Stimulated activated CD8-positive, alpha-beta memory T cell treated with anti-CD3 and anti-CD28 coated beads, Interleukin-15, amount 100 ng/mL, for 48 hours (primary cell): ENCODE measurements around the gene LRRC28.

Source experiments
- DNase-seq, 2 donors: peaks; one replicate each; pipeline ENCODE4 v3.0.0-alpha.2; 2020; ENCODE audit warnings: low read depth in 2 of 2

The LRRC28 gene

DNA sequence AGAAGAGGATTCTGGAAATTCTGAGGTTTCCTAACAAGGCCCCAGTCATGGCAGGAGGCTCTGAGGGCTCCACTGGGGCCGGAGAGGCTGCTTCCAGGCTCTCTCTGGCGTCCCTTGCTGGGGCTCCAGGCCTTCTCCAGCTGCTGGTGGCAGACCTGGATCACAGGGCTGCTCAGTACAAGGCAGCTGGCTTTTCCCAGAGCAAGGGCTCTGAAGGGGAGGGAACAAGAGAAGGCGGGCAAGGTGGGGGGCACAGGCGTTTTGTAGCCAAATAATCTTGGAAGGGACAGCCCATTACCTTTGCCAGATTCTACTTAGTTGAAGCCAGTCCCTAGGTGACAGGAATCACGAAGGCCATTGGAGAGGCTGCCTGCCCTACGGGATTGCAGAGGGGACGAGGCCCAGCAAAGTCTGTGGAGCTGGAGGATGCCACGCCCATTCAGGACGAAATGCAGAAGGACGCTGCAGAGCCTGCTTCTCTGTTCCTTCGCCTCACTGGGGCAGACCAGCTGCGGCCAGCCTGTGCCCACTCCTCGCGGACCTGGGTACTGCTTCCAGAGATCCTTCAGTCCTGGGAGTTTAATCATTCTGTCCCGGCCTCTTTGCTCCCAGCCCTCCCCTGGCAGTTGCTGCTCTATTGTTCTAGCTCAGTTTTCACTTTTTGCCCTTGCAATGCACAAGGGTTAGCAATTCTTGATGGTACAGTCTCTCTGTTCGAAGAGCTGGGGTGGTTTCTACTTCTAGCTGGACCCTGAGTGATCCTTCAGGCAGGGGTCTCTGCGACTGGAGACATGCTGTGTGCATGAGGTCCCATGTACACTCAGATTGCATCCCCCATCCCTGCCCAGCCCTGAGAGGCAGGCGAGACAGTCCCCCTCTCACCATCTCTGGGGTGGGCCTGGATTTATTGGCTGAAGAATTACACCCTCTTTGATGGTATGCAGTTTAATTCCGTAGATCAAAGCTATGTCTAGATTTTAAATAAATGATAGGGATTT lies 165.2 kb downstream of the LRRC28 start:
- no peak for DNase-seq

DNA sequence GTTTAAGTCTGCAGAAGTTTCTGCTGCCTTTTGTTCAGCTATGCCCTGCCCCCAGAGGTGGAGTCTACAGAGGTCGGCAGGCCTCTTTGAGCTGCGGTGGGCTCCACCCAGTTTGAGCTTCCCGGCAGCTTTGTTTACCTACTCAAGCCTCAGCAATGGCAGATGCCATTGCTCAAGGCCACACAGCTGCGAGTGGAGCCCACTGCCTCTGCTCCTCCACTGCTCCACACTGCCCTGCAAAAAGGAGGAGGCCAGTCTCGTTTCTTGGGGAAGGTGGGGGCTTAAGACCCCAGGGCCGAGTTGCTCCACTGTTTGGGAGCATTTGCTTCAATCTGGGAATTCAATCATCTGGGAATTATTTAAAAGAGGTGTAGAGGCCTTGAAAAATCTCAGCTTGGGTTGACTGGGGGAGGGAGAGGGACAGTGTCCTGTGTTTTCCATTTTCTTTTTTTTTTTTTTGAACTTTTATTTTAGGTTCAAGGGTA lies 169.9 kb downstream of the LRRC28 start:
- DNase-seq: no peak

DNA sequence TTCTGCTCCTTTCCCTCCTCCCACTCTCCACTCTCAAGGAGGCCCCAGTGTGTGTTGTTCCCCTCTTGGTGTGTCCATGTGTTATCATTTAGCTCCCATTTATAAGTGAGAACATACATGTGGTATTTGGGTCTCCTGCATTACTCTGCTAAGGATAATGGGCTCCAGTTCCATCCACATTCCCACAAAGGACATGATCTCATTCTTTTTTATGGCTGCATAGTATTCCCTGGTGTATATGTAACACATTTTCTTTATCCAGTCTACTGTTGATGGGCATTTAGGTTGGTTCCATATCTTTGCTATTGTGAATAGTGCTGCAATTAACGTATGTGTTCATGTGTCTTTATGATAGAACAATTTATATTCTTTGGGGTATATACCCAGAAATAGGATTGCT lies 170.5 kb downstream of the LRRC28 start:
- DNase-seq: no peak

DNA sequence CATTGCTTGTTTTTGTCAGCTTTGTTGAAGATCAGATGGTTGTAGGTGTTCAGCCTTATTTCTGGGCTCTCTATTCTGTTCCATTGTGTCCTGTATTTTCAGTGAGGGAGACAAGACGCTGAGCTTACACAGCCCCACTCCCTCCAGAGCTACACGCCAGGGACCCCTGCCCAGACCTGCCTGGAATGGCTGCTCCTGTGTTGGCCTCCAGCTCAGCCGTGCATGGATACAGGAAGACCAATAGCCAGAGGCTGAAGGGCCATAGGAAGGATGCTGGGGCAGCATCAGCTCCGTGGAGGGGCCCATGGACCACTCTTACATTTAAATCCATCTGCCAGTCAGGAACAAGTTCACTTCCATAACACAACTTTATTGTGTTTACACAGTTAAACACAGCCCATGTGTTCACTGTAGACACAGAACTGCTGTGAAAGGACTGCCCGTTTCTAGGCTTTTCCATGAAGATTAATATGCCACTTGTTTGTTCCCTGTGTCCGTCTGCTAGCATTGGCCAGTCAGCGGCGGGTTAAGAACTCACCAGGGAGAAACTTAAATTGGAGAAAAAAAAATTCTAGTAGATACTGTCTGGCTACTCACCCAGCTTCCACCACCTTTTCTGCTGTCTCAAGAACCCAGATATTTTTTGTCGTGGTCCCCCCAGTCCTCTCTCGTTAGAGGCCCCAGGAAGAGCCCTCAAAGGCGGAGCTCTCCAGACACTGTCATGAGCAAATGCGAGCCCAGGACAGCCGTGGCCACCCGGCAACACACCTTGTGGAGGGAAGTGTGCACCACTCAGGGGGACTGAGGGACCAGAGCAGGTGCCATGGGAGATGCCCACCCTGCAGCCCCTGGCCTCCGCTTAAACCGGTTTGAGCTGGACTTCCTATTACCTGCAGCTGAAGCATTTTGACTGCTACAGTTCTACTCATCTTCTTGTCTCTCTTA lies 172.2 kb downstream of the LRRC28 start:
- DNase-seq: no peak

DNA sequence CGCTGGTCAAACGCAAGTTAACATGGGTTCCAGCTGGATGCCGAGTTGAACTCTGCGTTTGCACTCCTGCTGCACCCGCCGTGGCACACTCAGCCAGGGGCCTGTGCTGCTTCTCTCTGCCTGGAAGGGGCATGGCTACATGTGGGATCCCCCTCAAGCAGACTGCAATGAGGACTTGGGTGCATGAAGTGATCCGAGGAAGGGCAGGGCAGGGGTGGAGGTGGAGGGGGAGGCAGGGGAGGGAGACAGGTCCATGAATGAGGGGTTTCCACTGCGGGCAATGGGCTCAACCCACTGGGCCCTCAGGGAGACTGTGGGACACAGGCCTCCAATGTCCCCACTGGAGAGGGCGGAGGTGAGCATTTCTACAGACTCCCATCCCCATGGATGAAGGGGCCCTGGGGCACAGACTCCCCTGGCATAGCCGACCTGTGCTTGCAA lies 172.9 kb downstream of the LRRC28 start:
- DNase-seq: no peak

DNA sequence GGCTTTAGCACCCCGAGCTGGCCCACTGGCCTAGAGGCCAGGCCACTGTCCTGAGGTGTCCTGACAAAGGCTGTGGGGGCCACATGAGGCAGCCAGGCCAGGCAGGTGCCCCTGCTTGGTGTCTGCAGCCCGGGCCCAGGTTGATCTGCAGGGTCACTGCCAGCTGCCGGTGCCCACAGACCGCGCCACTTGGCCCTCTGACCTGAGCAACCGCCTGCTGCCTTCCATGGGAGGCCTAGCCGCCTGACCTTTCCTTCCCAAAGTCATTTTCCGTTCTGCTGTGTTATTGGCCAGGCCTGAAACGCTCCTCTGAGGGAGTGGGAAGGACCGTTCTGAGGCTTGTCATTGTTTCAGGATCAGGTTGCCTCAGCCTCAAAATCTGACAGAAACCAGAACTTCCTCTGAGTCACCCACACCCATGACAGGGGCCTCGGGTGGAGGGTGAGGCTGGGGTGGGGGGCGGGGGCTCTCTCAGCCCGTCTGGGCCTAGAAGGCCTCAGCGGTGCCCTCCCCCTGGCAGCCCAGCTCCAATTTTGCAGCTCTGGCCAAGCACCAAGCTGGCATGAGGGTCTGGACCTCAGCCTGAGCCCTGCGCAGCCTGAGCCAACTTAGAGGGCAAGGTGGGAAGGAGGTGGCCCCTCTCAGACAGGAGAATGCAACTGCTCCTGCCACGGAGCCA lies 173.8 kb downstream of the LRRC28 start:
- DNase-seq: peak; percentile 38 to 60

DNA sequence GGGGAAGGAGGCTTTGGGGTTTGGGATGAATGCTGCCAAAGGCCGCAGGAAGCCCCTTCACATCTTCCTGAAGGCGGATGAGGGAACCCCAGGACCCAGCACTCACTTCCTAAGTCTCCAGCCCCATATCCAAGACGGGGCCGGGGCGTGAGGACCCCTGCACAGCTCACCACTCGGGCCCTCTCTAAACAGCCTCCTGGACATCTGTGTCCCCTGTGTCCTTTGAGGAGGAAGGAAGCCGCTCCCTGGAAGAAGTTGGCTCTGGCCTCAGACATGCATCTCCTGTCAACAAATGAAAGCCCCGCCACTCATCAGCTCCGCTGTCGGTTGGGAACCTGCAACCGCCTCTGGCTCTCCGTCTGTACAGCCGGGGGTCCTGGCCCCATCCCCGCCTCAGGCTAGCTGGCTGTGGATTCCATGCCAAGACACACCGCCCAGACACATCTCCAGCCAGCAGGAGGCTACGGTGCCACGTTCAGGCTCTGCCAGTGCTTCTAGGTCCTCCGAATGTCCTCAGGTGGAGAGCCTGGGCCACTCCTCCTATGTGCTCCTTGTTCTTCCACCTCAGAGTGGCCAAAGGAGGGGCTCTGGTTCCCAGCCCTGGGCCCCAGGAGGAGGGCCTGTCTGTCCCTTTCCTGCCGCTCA lies 174.5 kb downstream of the LRRC28 start:
- no peak for DNase-seq

DNA sequence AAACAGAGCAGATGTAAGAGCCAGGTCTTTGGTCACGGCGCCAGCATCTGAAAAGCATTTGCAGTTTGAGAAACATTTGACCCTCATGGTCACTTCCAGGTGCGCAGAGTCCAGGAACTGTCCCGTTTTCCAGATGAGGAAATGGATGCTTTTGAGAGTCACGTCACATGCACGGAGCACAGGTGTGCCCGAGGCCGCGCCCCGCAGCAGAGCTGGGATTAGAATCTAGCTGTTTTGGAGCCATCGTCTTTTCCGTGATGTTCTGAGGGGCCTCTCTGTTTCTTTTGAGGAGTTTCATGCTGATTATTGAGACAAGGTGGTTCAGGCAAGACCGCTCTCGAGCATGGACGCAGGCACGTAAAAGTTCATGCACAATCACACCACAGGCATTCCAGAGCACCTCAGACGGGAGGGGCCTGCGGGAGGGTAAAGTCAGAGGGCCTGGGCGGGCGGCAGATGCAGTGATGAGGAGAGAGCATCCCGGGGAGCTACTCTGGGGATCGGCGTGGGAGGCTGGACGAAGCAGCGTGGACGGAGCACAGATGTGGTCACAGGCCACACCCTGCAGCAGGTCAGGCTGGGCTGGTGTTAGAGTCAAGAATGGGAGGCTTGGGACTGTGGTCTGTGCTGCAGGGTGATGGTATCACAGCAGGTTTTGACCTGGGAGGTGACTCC lies 175.3 kb downstream of the LRRC28 start:
- no peak for DNase-seq

DNA sequence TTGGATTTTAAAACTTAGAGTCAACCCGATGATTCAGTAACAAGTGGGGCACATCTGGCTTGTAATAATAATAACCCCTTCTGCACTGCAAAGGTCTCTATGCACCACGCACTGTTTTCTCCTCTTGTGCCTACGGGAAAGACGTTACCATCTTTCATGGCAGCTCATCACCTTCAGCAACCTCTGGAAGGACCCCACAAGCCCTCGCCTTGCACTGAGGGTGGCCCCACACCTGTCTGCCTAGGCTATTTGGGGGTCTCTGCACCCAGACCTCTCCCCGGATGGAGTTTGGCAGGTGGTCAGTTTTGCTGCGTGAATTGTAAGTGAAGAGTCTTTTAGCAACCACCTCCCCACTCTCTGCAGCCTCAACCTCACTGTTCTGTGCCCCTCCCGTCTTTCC lies 175.9 kb downstream of the LRRC28 start:
- DNase-seq: no peak

DNA sequence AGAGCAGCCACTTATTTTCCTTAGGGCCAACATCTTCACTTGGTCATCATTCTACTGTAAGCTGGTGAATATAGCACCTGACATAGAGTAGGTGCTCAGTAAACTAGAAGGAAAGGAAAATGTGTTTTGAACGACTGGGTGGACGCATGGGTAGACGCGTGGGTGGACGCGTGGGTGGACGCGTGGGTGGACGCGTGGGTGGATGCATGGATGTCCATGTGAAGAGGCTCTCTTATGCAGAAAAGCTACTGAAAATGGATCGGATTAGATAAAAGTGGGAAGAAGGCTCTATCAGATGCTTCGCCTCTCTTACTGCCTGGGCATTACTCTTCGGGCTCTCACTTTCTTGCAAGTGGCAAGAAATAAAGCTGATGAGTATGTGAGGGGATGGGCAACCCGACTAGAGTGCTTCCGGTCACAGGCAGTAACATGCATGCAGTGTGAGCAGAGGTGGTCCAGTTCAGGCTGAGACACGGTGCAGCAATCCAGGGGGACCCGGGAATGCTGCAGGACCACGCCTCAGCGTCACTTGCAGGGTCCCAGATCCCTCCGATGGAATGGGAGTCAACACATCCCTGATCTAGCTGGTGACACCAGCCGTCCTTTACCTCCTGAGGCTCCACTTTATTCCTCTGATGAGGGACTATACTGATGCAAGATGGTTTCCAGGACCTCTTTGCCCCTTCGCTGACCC lies 176.5 kb downstream of the LRRC28 start:
- DNase-seq: no peak

DNA sequence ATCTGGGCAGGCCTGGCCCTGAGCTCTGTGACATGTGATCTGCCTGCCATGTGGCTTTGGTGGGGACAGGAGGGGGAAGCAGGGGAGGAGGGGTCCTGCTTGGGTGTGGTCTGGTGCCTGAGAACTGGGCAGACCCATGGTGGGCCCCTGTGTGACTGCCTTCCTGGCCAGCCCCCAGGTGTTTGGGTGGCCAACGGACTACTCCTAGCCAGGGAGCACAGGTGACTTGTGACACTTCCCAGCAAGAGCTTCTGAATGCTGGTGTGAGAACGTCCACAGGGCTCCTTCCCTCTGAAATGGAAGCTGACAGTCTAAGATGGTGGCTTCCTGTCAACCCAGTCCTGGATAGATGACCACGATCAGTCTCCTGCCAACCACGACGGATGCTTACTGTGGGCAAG lies 178.4 kb downstream of the LRRC28 start:
- no peak for DNase-seq

DNA sequence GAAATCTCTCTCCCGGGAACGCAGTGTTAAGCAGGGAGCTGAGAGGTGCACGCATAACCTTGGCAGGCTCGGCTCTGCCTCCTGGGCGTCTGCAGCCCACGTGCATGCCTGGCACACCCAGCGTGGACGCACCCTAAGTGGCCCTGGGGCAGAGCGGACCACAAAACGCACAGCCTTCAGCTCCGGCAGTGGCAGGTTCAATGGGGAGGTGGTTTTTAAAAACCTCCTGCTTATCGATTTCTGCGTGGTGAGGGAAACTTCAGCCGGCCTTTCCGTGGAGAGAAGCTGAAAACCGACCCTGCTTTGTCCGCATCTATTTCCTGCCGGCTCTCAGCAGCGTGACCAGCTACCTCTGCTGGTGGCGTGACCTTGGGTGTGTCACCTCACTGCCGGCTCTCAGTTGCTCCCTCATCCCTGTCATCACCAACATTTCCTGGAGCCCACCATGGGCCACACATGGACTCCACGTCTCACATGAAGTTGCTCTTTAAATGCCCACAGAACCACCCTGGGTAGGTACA lies 179.7 kb downstream of the LRRC28 start:
- no peak for DNase-seq

DNA sequence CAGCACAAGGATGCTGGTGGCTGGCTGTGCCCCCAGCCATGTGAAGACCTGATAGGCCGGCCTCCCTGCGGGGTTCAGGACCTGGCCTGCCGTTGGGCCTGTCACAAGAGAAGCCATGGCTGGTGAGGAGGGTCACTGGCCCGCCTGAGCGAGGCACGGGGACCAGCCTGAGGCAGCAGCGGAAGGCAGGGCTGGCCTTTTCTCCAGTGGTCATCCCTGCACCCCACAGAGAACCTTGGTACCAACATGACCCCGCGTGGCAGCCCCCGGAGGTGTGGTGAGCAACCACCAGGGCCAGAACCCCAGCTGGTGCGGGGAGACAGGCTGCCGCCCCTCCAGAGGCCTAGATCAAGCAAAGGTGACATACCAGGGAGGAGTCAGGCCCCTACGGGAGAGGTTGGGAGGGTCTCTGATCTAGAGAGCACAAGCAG lies 180.4 kb downstream of the LRRC28 start:
- no peak for DNase-seq

DNA sequence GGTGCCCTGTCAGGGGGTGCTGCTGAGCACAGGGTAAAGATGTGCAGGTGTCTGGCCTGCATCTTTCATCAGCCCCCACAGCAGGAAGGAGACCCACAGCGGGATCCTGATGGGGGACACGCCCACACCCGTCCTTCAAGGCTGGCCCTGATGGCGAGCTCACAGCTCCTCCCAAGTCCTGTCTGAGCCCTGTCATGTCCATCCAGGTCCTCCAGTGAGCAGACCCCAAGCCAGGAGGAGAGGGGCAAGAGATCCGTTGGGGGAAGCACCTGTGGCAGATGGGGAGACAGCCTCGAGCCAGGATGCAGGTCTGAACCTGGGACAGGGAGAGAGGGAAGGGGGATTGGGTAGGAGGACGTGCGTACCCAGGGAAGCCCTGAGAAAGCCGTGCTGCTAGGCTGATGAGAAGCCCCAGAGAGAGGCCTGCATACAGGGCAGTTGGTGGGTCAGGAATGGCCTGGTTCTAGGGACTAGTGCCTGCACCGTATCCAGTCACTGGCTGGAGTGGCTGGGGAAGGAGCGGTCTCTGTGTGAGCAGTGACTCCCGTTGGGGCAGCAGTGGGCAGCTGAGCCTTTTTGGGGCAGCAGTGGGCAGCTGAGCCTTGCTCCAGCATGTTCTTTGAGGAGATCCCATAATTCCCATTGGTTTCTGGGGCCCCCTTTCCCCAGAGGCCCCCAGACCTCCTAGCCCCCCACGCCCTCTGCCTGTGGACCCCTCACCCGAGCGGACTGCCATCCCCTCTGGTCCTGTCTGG lies 181.2 kb downstream of the LRRC28 start:
- DNase-seq: no peak

DNA sequence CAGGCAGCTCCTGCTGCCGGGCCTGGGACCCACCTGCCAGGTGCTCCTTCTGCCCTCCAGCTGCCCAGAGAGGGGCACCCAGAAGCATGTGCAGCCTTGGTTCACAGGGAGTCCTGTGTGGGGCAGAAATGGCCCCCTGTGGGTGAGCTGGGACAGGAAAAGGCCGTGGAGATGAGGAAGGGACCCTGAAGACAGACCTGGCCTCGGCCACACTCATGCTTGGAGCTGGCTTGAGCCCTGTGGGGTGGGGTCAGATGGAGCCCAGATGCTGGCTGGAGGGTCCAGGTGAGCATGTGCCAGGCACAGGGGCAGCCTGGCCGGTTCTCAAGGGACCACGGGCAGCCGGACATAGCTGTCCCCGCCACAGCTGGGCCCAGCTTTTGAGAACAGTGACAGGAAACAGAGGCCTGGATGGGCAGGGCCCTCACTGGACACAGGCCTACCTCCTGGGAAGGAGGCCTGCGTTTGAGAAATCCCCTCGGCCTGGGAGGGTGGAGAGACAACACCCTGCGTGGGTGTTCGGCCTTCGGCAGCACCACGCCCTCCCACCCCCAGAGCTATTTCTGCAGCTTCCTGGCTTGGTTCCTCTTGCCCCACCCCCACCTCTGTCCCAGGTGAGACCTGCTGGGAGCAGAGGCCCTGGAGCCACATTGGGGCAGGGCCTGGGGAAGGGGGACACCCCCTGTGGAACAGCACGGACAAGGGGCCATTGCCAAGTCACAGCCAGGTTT lies 181.9 kb downstream of the LRRC28 start:
- no peak for DNase-seq

DNA sequence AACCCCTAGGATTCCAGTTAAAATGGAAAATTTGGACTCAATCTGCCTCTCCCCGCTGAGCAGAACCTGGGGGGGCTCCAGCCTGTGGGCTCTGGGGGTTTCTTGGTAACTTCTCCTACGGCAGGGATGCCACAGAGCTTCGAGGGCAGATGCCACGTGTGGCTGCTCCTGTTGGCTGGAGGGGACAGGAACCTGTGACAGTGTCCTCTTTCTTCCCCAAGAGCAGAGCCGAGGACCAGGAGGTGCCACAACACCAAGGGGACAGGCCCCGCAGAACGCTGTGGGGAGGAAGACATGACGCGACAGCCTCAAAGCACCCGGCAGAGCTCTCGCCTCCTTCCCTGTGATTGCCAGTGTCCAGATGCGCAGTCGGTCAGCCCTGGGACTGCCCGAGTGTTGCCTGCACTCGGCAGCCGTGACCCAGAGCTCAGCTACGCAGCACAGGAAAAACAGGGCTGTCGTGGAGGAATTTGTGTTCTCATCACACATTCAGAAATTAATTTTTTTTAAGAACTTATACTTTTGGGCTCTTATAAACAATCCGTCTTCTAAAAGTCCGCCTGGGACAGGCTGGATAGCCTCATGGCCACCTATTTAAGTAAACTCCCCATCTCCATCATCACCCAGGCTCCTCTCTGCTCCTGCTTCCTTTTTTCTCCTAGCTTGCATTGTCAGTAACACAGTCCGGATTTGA lies 182.6 kb downstream of the LRRC28 start:
- DNase-seq: no peak

DNA sequence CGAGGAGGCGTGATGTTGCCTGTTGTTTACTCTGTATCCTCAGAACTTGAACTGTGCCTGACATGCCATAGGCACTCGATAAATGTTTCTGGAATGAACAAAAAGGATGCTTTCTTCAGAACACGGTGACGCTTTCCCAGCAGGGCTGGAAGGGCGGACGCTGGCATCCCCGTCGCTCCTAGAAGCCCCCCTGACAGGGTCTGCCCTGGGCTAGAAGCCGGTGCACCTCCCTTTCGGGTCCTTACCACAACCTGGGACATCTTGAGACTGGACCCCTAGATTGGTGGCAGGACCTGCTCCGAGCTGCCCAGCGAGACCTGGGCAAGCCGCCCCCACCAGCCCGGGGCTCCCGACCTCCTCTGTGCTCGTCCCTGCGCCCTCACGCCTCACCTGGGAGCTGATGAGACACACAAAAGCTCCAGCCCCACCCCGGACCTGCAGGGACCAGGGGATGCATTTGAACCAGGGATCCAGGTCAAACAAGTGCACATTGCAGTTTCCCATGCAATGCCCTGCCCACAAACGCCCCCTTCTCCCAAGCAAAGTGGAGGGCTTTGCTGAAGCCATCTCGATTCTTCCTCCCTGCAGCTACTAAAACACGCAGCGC lies 183.3 kb downstream of the LRRC28 start:
- DNase-seq: no peak
